ENCODE data around the gene FKBP6. TPM values are rescaled to one million over a fixed set of nuclear protein-coding genes. Genes with fewer than 3 reads are reported as not detected.

FKBP6 gene
- total RNA-seq, 1 experiment from 2014 or later: not detected

DNA sequence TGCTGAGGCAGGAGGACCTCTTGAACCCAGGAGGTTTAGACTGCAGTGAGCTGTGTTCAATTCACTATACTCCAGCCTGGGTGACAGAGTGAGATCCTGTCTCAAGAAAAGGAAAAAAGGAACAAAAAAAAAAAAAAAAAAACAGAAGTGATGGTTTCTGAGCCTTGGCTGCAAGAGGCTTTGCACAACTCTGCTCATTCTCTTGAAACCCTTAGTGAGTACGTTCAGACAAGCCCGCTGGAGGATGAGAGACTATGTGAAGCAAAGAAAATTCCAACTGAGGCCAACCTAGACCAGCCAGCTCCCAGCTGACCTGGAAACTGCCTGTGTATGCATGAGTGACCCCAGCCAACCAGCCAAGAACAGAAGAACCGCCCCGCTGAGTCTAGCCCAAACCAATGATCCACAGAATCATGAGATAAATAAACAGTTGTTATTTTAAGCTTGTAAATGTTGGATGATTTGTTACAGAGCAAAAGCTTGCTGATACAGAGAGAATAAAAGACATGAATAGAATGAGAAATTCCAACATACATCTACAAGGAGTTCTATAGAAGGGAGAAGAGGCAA, 55.1 kb downstream of the FKBP6 start:
- H3K23ac ChIP-seq (ENCODE audit: insufficient read length, low read depth, low read length): no peak overlapping the region
- H3K4me1 Mint-ChIP-seq: no peaks in the 10 kb centered on the region
- peaks cover 14% of the 10 kb centered on the region for H3K27me3 Mint-ChIP-seq (ENCODE audit: low read depth)
- no peak overlapping the region for H2AFZ ChIP-seq (ENCODE audit: low read length)
- H2BK120ac ChIP-seq (ENCODE audit: low read depth, low read length, poor library complexity, severe bottlenecking): no peak overlapping the region
- peaks cover 21 to 22% of the 10 kb centered on the region in 2 experiments for H3K9me3 Mint-ChIP-seq
- H2AK5ac ChIP-seq (ENCODE audit: insufficient read length, low read length): no peak overlapping the region
- H3K27ac Mint-ChIP-seq: no peak overlapping the region
- H3K4me2 ChIP-seq (ENCODE audit: insufficient read depth, insufficient read length, low read length): no peak overlapping the region
- no peak overlapping the region for H3K4me3 Mint-ChIP-seq
- H2BK12ac ChIP-seq (ENCODE audit: insufficient read length, low read depth, low read length): no peak overlapping the region
- H4K8ac ChIP-seq (replicated peaks; ENCODE audit: insufficient read length, low read depth, low read length): no peak overlapping the region
- no peak for TF ChIP-seq CTCF (conservative IDR thresholded peaks at IDR 0.05)
- no peaks in the 10 kb centered on the region for H3K27me3 ChIP-seq (ENCODE audit: insufficient read depth, low read length)
- H3K23me2 ChIP-seq (ENCODE audit: insufficient read length, low read depth, low read length, poor library complexity, severe bottlenecking): no peaks in the 10 kb centered on the region
- H3K79me2 ChIP-seq (ENCODE audit: insufficient read depth, low read length): no peaks in the 10 kb centered on the region
- no peak overlapping the region for H3T11ph ChIP-seq (ENCODE audit: low read length)
- H2BK5ac ChIP-seq (ENCODE audit: insufficient read length, low read length): no peak overlapping the region
- no peaks in the 10 kb centered on the region for H3K4me1 ChIP-seq (ENCODE audit: insufficient read depth, low read length)
- H4K20me1 ChIP-seq (ENCODE audit: control insufficient read depth, insufficient read depth, insufficient read length): no peaks in the 10 kb centered on the region
- no peak overlapping the region for H3K27ac ChIP-seq (ENCODE audit: insufficient read length, low read depth, low read length)
- H4K91ac ChIP-seq (ENCODE audit: insufficient read length, low read depth, low read length): no peak overlapping the region
- H4K5ac ChIP-seq (ENCODE audit: insufficient read length, low read depth, low read length): no peak overlapping the region
- WGBS (ENCODE audit: extremely low coverage, insufficient read length, low lambda C conversion rate): no CpG with 5 or more reads among the region's 4 CpGs
- no peak overlapping the region for H3K56ac ChIP-seq (ENCODE audit: insufficient read length, low read depth, low read length)
- no peak for DNase-seq
- H3K79me1 ChIP-seq (ENCODE audit: insufficient read depth, low read depth, low read length, poor library complexity, severe bottlenecking): no peaks in the 10 kb centered on the region
- H2BK15ac ChIP-seq (ENCODE audit: low read depth, low read length): no peak overlapping the region
- H3K9ac ChIP-seq (ENCODE audit: extremely low read depth, insufficient read length, low read length): no peak overlapping the region
- H3K18ac ChIP-seq (ENCODE audit: insufficient read length, low read depth, low read length): no peak overlapping the region
- peaks cover 0 to 4% (median 2%) of the 10 kb centered on the region in 3 experiments; a peak in 3 of 7 replicates for H3K36me3 Mint-ChIP-seq (ENCODE audit: insufficient read depth in 1 of 3, low read depth in 3 of 3)
- no peak overlapping the region for H3K14ac ChIP-seq (ENCODE audit: insufficient read depth, low read length)
- no peak overlapping the region for H2BK20ac ChIP-seq (ENCODE audit: low read depth, low read length, poor library complexity, severe bottlenecking)
- no peak overlapping the region for H3K4ac ChIP-seq (ENCODE audit: low read depth, low read length)
- no peaks in the 10 kb centered on the region for H3K9me3 ChIP-seq (ENCODE audit: control insufficient read depth, low read depth, low read length)
